ENCODE data around the gene NTM.

DNA sequence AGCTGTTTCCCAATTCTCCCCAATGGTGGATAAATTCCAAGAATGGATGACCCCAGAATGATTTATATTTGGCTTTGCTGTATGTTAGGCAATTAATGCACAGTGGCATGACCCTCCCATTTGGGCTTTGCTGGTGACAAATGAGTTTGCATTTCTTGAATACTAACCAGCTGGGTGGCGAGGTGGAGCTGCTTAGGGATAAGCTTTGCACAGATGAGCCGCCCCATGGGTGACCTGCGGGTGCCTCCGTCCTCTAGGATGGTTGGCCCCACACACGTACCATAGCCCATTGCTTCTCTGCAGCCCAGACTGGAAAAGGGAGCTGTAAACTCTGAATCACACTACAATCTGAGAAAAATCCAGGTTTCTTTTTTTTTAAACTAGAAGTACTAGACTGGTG is 94.6 kb downstream of the NTM start:
- TF ChIP-seq CTCF (IDR thresholded peaks at IDR 0.05; ENCODE audit: poor library complexity) (no peak), EZH2 (IDR thresholded peaks at IDR 0.05; ENCODE audit: borderline replicate concordance) (no peak), EZH2phosphoT487 (IDR thresholded peaks at IDR 0.05; ENCODE audit: low read depth, severe bottlenecking, unreplicated experiment) (no peak)

Measured in hepatocyte (in vitro differentiated cells).